NOMO-1 treated with dmso at 0.1 percent for 144 hours (cell line): ENCODE results near the gene WFDC6.

Source experiments
- DNase-seq: peaks from one replicate; lab custom pipeline; 2025; ENCODE audit not compliant: unreplicated experiment; lab: John Stamatoyannopoulos, UW

The WFDC6 gene

GRCh38 chr20:45518282-45518681 lies 21.0 kb downstream of the WFDC6 start:
- no peak for DNase-seq

- no peak for DNase-seq
These were observed 24.0 kb downstream of the WFDC6 start, which contains the start of gene SPINT3 for GRCh38 chr20:45515147-45515913. Gene SPINT3, minus strand, starts transcription at chr20:45515622. Its CDS starts 14 bp downstream, at chr20:45515608.

- no peak for DNase-seq
These were observed 28.9 kb downstream of the WFDC6 start for GRCh38 chr20:45510242-45510862.

DNA sequence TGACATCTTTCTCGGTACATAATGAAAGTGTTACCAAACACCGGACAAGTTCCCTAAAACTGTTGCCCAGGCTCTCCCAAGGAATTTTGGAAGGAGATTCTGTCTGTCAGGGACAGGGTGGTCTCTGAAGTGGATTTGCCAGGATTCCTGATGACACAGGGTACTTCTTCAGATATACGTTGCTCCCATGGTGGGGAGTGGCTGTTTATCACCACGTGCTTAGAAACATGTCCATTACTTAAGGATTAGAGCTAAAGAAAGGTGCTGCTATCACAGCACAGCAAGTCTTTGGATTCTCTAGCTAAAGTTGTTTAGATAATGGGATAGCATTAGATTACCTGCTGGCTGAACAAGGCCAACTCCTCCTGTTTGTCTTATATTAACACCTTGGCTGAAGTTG lies 30.2 kb downstream of the WFDC6 start:
- no peak for DNase-seq

GRCh38 chr20:45508068-45508886 lies 31.0 kb downstream of the WFDC6 start:
- DNase-seq: no peak

GRCh38 chr20:45507011-45507820 lies 32.1 kb downstream of the WFDC6 start:
- DNase-seq: no peak

DNA sequence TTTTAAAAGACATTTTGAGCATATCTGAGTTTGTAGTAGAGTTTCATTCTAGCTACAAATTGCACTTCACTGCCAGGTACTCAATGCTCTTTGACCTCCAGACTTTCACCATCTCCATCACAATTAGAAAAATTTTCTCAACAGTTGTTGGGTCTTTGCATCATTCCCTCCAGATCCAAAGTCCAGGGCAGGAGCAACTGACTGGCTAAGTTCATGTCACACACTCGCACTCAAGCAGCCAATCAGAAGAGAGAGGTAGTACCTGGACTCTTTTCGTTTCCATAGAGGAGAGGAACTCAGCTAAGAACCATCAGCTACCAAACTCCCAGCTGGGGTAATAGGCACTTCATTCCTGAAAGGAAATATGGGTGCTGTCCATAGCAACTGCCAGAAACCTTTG lies 32.9 kb downstream of the WFDC6 start:
- no peak for DNase-seq

DNA sequence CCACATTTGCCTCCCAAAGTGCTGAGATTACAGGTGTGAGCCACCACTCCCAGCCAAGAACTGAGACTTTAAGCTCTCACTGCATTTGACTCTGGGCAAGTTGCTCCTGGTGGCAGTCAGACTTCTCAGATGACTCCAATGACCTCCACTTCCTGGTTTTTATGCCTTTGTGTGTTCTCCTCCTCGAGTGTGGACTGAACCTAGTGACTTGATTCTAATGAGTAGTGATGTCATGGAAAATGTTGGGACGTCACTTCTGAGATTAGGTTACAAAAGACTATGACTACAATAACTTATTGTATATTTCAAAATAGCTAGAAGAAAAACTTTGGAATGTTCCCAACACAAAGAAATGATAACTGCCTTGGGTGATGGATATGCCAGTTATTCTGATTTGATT lies 35.9 kb downstream of the WFDC6 start:
- no peak for DNase-seq

DNA sequence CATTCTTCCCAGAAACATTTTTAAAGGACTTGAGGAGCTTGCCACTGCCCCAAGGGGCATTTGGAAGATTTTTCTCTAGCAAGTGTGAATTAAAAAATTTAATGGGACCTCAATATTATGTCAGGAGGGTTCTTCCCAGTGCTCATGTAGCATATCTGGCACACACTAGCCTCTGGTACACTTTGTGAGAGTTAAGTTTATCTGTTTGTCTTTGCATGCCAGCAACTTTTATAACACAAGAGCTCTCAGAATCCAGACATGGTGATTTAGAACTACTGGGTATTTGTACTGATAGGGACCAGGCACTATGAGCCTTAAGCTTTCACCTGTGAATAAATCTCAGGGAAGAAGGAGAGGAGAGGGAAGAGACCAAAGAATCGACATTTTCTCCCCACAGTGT lies 36.7 kb downstream of the WFDC6 start:
- no peak for DNase-seq

- no peak for DNase-seq
These were observed 37.7 kb downstream of the WFDC6 start for GRCh38 chr20:45501600-45501999.

DNA sequence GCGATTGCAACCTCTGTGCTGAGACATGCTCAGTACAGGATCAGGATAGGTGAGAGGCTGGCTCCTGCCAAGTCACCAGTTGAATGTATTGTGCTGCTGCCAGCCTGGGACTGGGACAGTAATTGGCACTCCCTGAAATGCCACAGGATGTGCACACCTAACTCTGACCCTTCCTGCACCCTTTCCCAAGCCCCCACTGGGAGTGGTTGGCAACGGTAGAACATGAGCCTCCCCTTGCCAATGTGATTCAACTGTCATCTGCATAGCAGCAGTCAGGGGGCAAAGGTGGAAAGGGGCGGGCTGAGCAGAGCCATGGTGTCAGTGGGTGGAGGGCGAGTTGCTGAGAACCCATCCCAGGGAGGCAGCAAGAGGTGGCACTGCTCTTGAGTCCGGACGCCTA lies 39.3 kb downstream of the WFDC6 start:
- DNase-seq: no peak

- no peak for DNase-seq
These were observed 41.2 kb downstream of the WFDC6 start for GRCh38 chr20:45497971-45498494.

DNA sequence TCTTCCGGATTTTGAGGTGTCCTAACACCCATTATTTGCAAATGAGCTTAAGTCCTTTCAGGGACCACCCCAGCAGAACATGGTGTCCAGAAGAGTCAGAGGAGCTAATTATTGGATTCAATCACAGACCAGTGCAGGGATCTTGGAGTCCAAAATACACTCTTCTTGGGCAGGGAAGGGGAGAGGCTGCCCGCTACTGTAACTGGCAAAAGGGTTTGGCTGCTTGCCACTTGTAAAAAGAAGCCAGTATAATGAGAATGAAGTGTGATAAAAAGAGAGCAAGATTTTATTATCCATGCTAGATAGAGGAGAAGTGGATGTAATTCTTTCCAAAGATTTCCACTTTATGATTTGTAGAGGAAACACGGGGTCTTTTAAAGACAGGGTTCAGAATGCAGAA lies 43.1 kb downstream of the WFDC6 start:
- DNase-seq: no peak

DNA sequence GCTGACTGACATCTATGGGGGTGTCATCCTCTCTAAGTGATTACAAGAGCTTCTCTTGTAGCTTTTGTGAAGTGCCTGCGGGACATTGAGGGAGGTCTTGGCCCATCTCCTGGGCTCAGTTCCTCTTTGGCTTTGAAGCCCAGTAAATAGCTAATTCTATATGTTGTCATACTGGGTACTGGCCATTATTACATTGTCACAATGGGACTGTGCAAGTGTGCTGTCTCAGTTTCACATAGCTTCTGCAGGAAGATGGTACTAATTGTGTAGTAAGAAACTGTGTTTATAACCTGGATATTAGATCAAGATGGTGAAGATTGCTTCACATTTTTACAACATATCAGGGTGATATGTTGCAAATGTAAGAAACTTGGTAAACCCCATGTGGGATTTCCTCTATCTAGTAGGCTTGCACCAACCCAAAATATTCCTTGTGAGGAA lies 43.8 kb downstream of the WFDC6 start:
- DNase-seq: peak; percentile 66

- no peak for DNase-seq
These were observed 50.2 kb downstream of the WFDC6 start for GRCh38 chr20:45489083-45489531.

DNA sequence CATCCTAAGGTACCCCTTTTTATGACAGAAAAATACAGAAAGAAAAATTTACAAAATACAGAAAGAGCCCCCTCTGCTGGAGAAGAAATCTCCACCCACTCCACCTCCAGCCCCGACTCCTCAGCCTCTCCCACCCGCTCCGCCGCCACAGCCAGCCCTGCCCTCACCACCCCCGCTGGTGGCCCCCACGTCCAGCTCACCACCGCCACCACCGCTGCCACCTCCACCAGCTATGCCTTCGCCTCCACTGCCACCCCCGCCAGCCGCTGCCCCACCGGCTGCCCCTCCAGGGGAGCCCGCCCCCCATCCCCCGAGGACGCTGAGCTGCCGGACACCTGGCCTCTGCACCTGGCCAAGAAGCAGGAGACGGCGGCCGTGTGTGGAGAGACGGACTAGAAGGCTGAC lies 52.0 kb downstream of the WFDC6 start:
- DNase-seq: peak; percentile 12

GRCh38 chr20:45485388-45485787 lies 53.9 kb downstream of the WFDC6 start:
- DNase-seq: no peak

DNA sequence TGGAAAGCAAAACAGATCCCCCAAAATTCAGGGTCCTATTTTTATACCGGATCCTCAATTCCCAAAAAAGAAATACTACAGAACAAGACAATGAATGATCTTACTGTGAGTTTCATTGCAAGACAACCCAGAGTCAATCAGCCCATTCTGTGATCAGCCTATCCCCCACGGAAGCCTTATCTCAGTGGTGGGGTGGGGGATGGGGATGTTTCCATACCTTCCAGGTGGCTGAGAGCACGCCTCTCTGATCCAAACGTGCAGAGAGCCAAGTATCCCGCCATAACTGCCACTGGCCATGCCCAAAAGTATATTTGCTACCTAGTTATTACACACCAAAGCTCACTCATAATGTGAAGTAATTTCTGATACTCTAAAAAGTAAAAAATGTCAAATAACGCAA lies 54.6 kb downstream of the WFDC6 start:
- DNase-seq: no peak
